B cell (primary cell): ENCODE results near the gene LDLRAD2.

ENCODE experiments used
- CTCF ChIP-seq: fragments of 200-600 bp; IDR thresholded peaks from one replicate; pipeline ENCODE4 v1.8.0; 2022; ENCODE audit warnings: antibody characterized with exemption, mild to moderate bottlenecking
- EZH2 ChIP-seq: IDR thresholded peaks from 2 replicates; pipeline ENCODE4 v1.6.1; 2012; ENCODE audit warnings: borderline replicate concordance, low read depth, mild to moderate bottlenecking, moderate library complexity, low read length; ENCODE audit not compliant: insufficient read depth, poor library complexity, severe bottlenecking

DNA sequence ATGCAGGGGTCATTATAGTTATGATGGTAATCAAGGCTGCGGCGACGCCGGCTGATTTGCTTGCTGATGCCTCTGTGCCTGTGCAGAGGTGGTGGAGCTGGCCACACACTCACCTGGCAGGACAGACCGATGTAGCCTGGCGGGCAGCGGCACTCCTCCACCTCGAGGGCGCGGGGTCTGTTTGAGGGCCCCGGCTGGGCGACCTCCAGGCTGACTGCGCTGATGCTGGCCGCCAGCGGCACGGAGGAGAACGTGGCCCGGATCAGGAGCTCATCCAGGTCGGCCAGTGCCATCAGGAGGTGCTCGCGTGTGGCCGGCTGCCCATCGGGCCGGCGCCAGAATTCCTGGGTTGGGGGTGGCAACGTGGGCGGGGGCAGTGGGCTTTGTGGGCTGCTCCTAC, 52.7 kb downstream of the LDLRAD2 start:
- no peak for TF ChIP-seq CTCF
- no peak for TF ChIP-seq EZH2
